H1 (cell line): ENCODE results near the gene IDI1. TPM values are rescaled to one million over a fixed set of nuclear protein-coding genes. Genes with fewer than 3 reads are reported as not detected.

Experiments
- CTCF ChIA-PET: fragments of 300-600 bp; sonication (Branson Sonifier 250); formaldehyde crosslinking; loops from one replicate; lab custom pipeline; 2021; ENCODE audit not compliant: partially characterized antibody; lab: Charles Lee
- POLR2A ChIA-PET: fragments of 300-600 bp; sonication (Branson Sonifier 250); formaldehyde crosslinking; loops from one replicate; lab custom pipeline; 2021; ENCODE audit warnings: inconsistent platforms; ENCODE audit not compliant: partially characterized antibody; lab: Charles Lee
- DNase-seq, 2 experiments: peaks; one replicate each; pipeline versions ENCODE4 v3.0.0 to v3.0.0-alpha.2; 2010 to 2022; ENCODE audit warnings: low spot score in 2 of 2, low read depth in 1 of 2, mixed read lengths in 1 of 2
- FAIRE-seq: peaks from 2 replicates; lab custom pipeline; 2011; peaks lifted over from hg19 to GRCh38; lab: Jason Lieb, UNC
- H2AFZ ChIP-seq: 2 replicates; pipeline ENCODE4 v1.8.1; 2012; ENCODE audit warnings: low read length, inconsistent platforms
- H2AK5ac ChIP-seq: 2 replicates; pipeline ENCODE4 v1.6.1; 2013; ENCODE audit warnings: low read depth, low read length
- H2BK120ac ChIP-seq: replicated peaks from 2 replicates; pipeline ENCODE3; 2013; ENCODE audit warnings: low read depth, low read length, inconsistent platforms
- H2BK12ac ChIP-seq: 2 replicates; pipeline ENCODE4 v1.6.1; 2013; ENCODE audit warnings: low read depth, low read length
- H2BK15ac ChIP-seq: 2 replicates; pipeline ENCODE4 v1.6.1; 2013; ENCODE audit warnings: low read length
- H2BK20ac ChIP-seq: 2 replicates; pipeline ENCODE4 v1.6.1; 2013; ENCODE audit warnings: low read length
- H2BK5ac ChIP-seq: 2 replicates; pipeline ENCODE4 v1.6.1; 2013; ENCODE audit warnings: low read depth, low read length
- H3K14ac ChIP-seq: 2 replicates; pipeline ENCODE4 v1.6.1; 2013; ENCODE audit warnings: inconsistent platforms; ENCODE audit not compliant: insufficient read length
- H3K18ac ChIP-seq: 2 replicates; pipeline ENCODE4 v1.6.1; 2013; ENCODE audit warnings: low read length; ENCODE audit errors: extremely low read depth
- H3K23ac ChIP-seq: 2 replicates; pipeline ENCODE4 v1.6.1; 2013; ENCODE audit warnings: inconsistent platforms; ENCODE audit not compliant: insufficient read length
- H3K23me2 ChIP-seq: 2 replicates; pipeline ENCODE4 v1.6.1; 2013; ENCODE audit warnings: low read depth, low read length
- H3K27ac ChIP-seq: 2 replicates; pipeline ENCODE4 v1.6.1; 2011; ENCODE audit warnings: low read depth, low read length, inconsistent platforms
- H3K27me3 ChIP-seq, 4 experiments: replicated peaks in 1 of 4; 1 replicate in 1 of 4; 2 replicates in 3 of 4; pipeline versions ENCODE4 v1.6.1 to v1.8.1; 2011 to 2013; ENCODE audit warnings: low read length in 3 of 4, mild to moderate bottlenecking in 3 of 4, inconsistent platforms in 2 of 4, mixed read lengths in 2 of 4, moderate library complexity in 1 of 4; ENCODE audit not compliant: control insufficient read depth in 3 of 4, insufficient read depth in 3 of 4; ENCODE audit errors: extremely low read depth in 1 of 4
- H3K36me3 ChIP-seq, 4 experiments: 2 replicates each; pipeline versions ENCODE4 v1.6.1 to v1.8.1; 2011 to 2013; ENCODE audit warnings: mild to moderate bottlenecking in 4 of 4, low read length in 3 of 4, moderate library complexity in 2 of 4, control low read depth in 1 of 4, inconsistent platforms in 1 of 4; ENCODE audit not compliant: insufficient read depth in 4 of 4, control insufficient read depth in 2 of 4
- H3K4ac ChIP-seq: replicated peaks from 2 replicates; pipeline ENCODE3; 2013; ENCODE audit warnings: low read length, low read depth, mixed read lengths, inconsistent platforms; ENCODE audit not compliant: insufficient read length
- H3K4me1 ChIP-seq, 4 experiments: replicated peaks in 1 of 4; 1 replicate in 1 of 4; 2 replicates in 3 of 4; pipeline versions ENCODE4 v1.6.1 to v1.8.1; 2011 to 2013; ENCODE audit warnings: low read length in 3 of 4, inconsistent platforms in 2 of 4, mixed read lengths in 1 of 4; ENCODE audit not compliant: insufficient read depth in 4 of 4, control insufficient read depth in 3 of 4
- H3K4me2 ChIP-seq, 2 experiments: 2 replicates each; pipeline versions ENCODE4 v1.6.1 to v1.8.1; 2011 to 2013; ENCODE audit warnings: low read depth in 2 of 2, low read length in 2 of 2, control low read depth in 1 of 2, inconsistent platforms in 1 of 2, mild to moderate bottlenecking in 1 of 2; ENCODE audit not compliant: insufficient read depth in 1 of 2
- H3K4me3 ChIP-seq, 4 experiments: fragments of 200-600, 300-600 bp in 1 of 4; sonication (generic), shearing (Covaris generic), sonication (Bioruptor Twin) in 1 of 4; 2 replicates each; pipeline versions ENCODE4 v1.5.1 to v1.8.1; 2011 to 2016; ENCODE audit warnings: low read length in 4 of 4, low read depth in 3 of 4, control low read depth in 2 of 4, inconsistent platforms in 2 of 4, mild to moderate bottlenecking in 2 of 4, mixed read lengths in 1 of 4, moderate library complexity in 1 of 4; ENCODE audit not compliant: insufficient read depth in 2 of 4; ENCODE audit errors: extremely low read depth in 1 of 4
- H3K56ac ChIP-seq: replicated peaks from 2 replicates; pipeline ENCODE3; 2013; ENCODE audit warnings: low read depth, mild to moderate bottlenecking, mixed read lengths, low read length, inconsistent platforms; ENCODE audit not compliant: insufficient read length
- H3K79me1 ChIP-seq: 2 replicates; pipeline ENCODE4 v1.6.1; 2013; ENCODE audit warnings: low read depth, low read length, control low read depth
- H3K79me2 ChIP-seq, 2 experiments: 2 replicates each; pipeline versions ENCODE4 v1.6.1 to v1.8.1; 2012 to 2013; ENCODE audit warnings: low read length in 2 of 2, mild to moderate bottlenecking in 2 of 2, inconsistent platforms in 1 of 2; ENCODE audit not compliant: insufficient read depth in 2 of 2, control insufficient read depth in 1 of 2
- H3K9ac ChIP-seq, 4 experiments: replicated peaks in 1 of 4; 1 replicate in 1 of 4; 2 replicates in 3 of 4; pipeline versions ENCODE4 v1.6.1 to v1.8.1; 2011 to 2013; ENCODE audit warnings: low read depth in 3 of 4, low read length in 3 of 4, control low read depth in 2 of 4, mild to moderate bottlenecking in 2 of 4, moderate library complexity in 2 of 4, inconsistent platforms in 1 of 4; ENCODE audit errors: extremely low read depth in 1 of 4
- H3K9me3 ChIP-seq, 2 experiments: 2 replicates each; pipeline versions ENCODE4 v1.6.1 to v1.8.1; 2012 to 2013; ENCODE audit warnings: mild to moderate bottlenecking in 2 of 2, moderate library complexity in 2 of 2, control low read depth in 1 of 2, inconsistent platforms in 1 of 2, low read depth in 1 of 2, low read length in 1 of 2, mixed read lengths in 1 of 2; ENCODE audit not compliant: insufficient read depth in 2 of 2
- H4K20me1 ChIP-seq, 2 experiments: replicated peaks in 1 of 2; 2 replicates each; pipeline versions ENCODE3 to v1.8.1; 2011 to 2013; ENCODE audit warnings: inconsistent platforms in 2 of 2, low read length in 2 of 2, mild to moderate bottlenecking in 1 of 2; ENCODE audit not compliant: insufficient read depth in 2 of 2, control insufficient read depth in 1 of 2
- H4K5ac ChIP-seq: 2 replicates; pipeline ENCODE4 v1.6.1; 2013; ENCODE audit warnings: low read length, low read depth, mixed read lengths, inconsistent platforms; ENCODE audit not compliant: insufficient read length
- H4K8ac ChIP-seq: 2 replicates; pipeline ENCODE4 v1.8.0; 2013; ENCODE audit warnings: mild to moderate bottlenecking, moderate library complexity, low read length, inconsistent platforms; ENCODE audit not compliant: insufficient read depth; ENCODE audit errors: extremely low read depth
- H4K91ac ChIP-seq: replicated peaks from 2 replicates; pipeline ENCODE3; 2013; ENCODE audit warnings: low read length, mixed read lengths, inconsistent platforms; ENCODE audit not compliant: insufficient read length
- BRCA1 ChIP-seq: IDR thresholded peaks from 2 replicates; pipeline ENCODE4 v1.6.1; 2012; ENCODE audit warnings: low read depth, low read length, improper control_type of control experiment
- CBX8 ChIP-seq: fragments of 300-800, 300-1000 bp; sonication (generic); IDR thresholded peaks from 2 replicates; pipeline ENCODE4 v1.7.1; 2016; ENCODE audit warnings: low read depth, low read length, borderline replicate concordance
- E2F6 ChIP-seq: IDR thresholded peaks from 2 replicates; pipeline ENCODE4 v1.6.1; 2012; ENCODE audit warnings: inconsistent platforms
- EGR1 ChIP-seq: IDR thresholded peaks from 2 replicates; pipeline ENCODE4 v1.6.1; 2011; ENCODE audit warnings: low read depth, low read length, borderline replicate concordance
- PHF8 ChIP-seq: fragments of 200-600 bp; sonication (generic); conservative IDR thresholded peaks from 2 replicates; pipeline ENCODE4 v1.7.1; 2012; ENCODE audit warnings: low read depth, mild to moderate bottlenecking, inconsistent platforms, low read length, moderate library complexity
- POLR2A ChIP-seq, 2 experiments: IDR thresholded peaks; 1 replicate in 1 of 2; 2 replicates in 1 of 2; pipeline ENCODE4 v1.6.1; 2011; ENCODE audit warnings: low read depth in 2 of 2, low read length in 2 of 2, mild to moderate bottlenecking in 2 of 2; ENCODE audit errors: control extremely low read depth in 1 of 2
- POLR2AphosphoS5 ChIP-seq: IDR thresholded peaks from 2 replicates; pipeline ENCODE4 v1.6.1; 2011; ENCODE audit warnings: low read depth, low read length
- RAD21 ChIP-seq, 2 experiments: IDR thresholded peaks in 1 of 2; conservative IDR thresholded peaks in 1 of 2; 2 replicates each; pipeline ENCODE4 v1.6.1; 2011; ENCODE audit warnings: low read depth in 2 of 2, low read length in 2 of 2, improper control_type of control experiment in 1 of 2, inconsistent platforms in 1 of 2, mild to moderate bottlenecking in 1 of 2, moderate library complexity in 1 of 2
- RXRA ChIP-seq: IDR thresholded peaks from 2 replicates; pipeline ENCODE4 v1.6.1; 2011; ENCODE audit warnings: low read depth, mild to moderate bottlenecking, low read length, moderate library complexity; ENCODE audit not compliant: insufficient read depth
- TCF12 ChIP-seq: IDR thresholded peaks from 2 replicates; pipeline ENCODE4 v1.6.1; 2011; ENCODE audit warnings: low read depth, mild to moderate bottlenecking, low read length
- USF2 ChIP-seq: IDR thresholded peaks from 2 replicates; pipeline ENCODE4 v1.6.1; 2011; ENCODE audit warnings: low read length, improper control_type of control experiment
- YY1 ChIP-seq: IDR thresholded peaks from 2 replicates; pipeline ENCODE4 v1.6.1; 2011; ENCODE audit warnings: low read depth, mild to moderate bottlenecking, low read length
- ZNF274 ChIP-seq: IDR thresholded peaks from 2 replicates; pipeline ENCODE4 v1.7.0; 2012; ENCODE audit warnings: low read length, borderline replicate concordance; ENCODE audit errors: extremely low read depth
- WGBS, 2 experiments: shearing (Covaris generic) in 1 of 2; methylation state at CpG; one replicate each; pipeline versions ENCODE4 v1.1.6 to v1.1.7; 2013 to 2015; ENCODE audit warnings: low lambda C conversion rate in 2 of 2, mixed read lengths in 2 of 2, inconsistent platforms in 1 of 2, low coverage in 1 of 2, missing lambda C conversion rate in 1 of 2; ENCODE audit not compliant: insufficient replicate concordance in 2 of 2, insufficient coverage in 1 of 2, insufficient read length in 1 of 2; ENCODE audit errors: extremely low coverage in 1 of 2, missing lambda C conversion rate in 1 of 2; 5-methylcytosine and 5-hydroxymethylcytosine counted together
- polyA plus RNA-seq, 7 experiments: library from polyadenylated mRNA; depleted of rRNA in 3 of 7; stranded (reverse) in 5 of 7; unstranded in 2 of 7; fragments of >200 nt in 5 of 7; fragments of 200-250 nt in 2 of 7; gene quantifications; 1 replicate in 5 of 7; 2 replicates in 1 of 7; 4 replicates in 1 of 7; pipeline versions ENCODE4 v1.2.1 to v1.2.3, GENCODE V29; 2011 to 2013; ENCODE audit warnings: missing spikeins in 2 of 7, mixed read lengths in 2 of 7
- total RNA-seq: library from RNA; stranded (reverse); fragmentation: NEBNext Ultra II Directional; extraction: Animal tissue kit (Norgen Biotek cat#: 25700); gene quantifications from 2 replicates; pipeline ENCODE4 v1.2.1, GENCODE V29; 2021

IDI1 gene
- total and polyA plus RNA-seq, 2 of the 8 experiments (the other 6 are each of a cell fraction or from before 2014, with no cell fraction given) = 35.3 to 56.6 TPM

GRCh38 chr10:1026578-1026977, 22.3 kb downstream of the IDI1 start:
- Histone ChIP-seq H3K14ac (no peak overlapping the region), H2AFZ (no peak overlapping the region), H4K91ac (no peak overlapping the region), H3K4me3 (no peak overlapping the region), H2AK5ac (no peak overlapping the region), H3K9ac (no peak overlapping the region), H3K9me3 (no peaks in the 10 kb centered on the region), H3K23me2 (no peaks in the 10 kb centered on the region), H3K18ac (no peak overlapping the region), H2BK120ac (no peak overlapping the region), H3K56ac (no peak overlapping the region), H3K79me2 (no peaks in the 10 kb centered on the region), H3K4me1 (no peaks in the 10 kb centered on the region; a peak in 1 of 7 replicates), H4K8ac (no peak overlapping the region), H3K27ac (no peak overlapping the region), H3K4ac (no peak overlapping the region), H3K23ac (no peak overlapping the region), H3K36me3 (no peaks in the 10 kb centered on the region; a peak in 1 of 8 replicates), H4K5ac (no peak overlapping the region), H2BK20ac (no peak overlapping the region), H3K79me1 (no peaks in the 10 kb centered on the region), H3K4me2 (no peak overlapping the region), H4K20me1 (no peaks in the 10 kb centered on the region), H2BK5ac (no peak overlapping the region), H2BK15ac (no peak overlapping the region), H2BK12ac (no peak overlapping the region), H3K27me3 (no peaks in the 10 kb centered on the region)
- WGBS, 2 experiments = 91% methylated on average over 6 of the region's 6 CpGs; no CpG with 5 or more reads in 1 of the 2 experiments
- POLR2A ChIA-PET = no interaction called here
- CTCF ChIA-PET = interaction anchor here (0.6 to 1.4 kb wide), 2 partner anchors 19 to 134 kb away, joined by 3 to 4 read pairs; no protein-coding TSS in a partner anchor
- DNase-seq (no peak), FAIRE-seq (no peak)
- TF ChIP-seq POLR2AphosphoS5 (no peak), E2F6 (no peak), RXRA (no peak), CBX8 (no peak), RAD21 (IDR thresholded peaks at IDR 0.05 in 1 of 2, conservative IDR thresholded peaks at IDR 0.05 in 1 of 2; ENCODE audit: low read depth in 2 of 2, low read length in 2 of 2) (no peak), BRCA1 (no peak), PHF8 (no peak), POLR2A (IDR thresholded peaks at IDR 0.05; ENCODE audit: control extremely low read depth in 1 of 2, low read depth in 2 of 2, low read length in 2 of 2) (no peak), ZNF274 (no peak), EGR1 (no peak), TCF12 (no peak), USF2 (no peak), YY1 (no peak)
